ENCODE data around the gene PIK3R1. TPM values are rescaled to one million over a fixed set of nuclear protein-coding genes. Genes with fewer than 3 reads are reported as not detected.

Gene PIK3R1
- total and polyA plus RNA-seq, 2 of the 4 experiments (the other 2 are of a cell fraction): 2.4 to 9.3 TPM

GRCh38 chr5:68258531-68258930 is 43.0 kb downstream of the PIK3R1 start:
- no peak for ATAC-seq (ENCODE audit: low read depth)
- H3K23ac ChIP-seq (ENCODE audit: low read depth, low read length): no peak overlapping the region
- no TSS peak for BruUV-seq (replicated peaks)

More at GRCh38 chr5:68258531-68258930, 43.0 kb downstream of the PIK3R1 start:
- Histone ChIP-seq H2AK5ac (ENCODE audit: low read depth, low read length) (no peak overlapping the region), H2AK9ac (replicated peaks; ENCODE audit: low read depth, low read length, poor library complexity) (no peak overlapping the region), H3K4me3 (ENCODE audit: insufficient read depth, low read depth, low read length) (no peak overlapping the region), H3K9ac (ENCODE audit: low read depth, low read length) (no peak overlapping the region), H4K91ac (ENCODE audit: insufficient read depth, low read depth, low read length) (no peak overlapping the region), H3K27ac (ENCODE audit: insufficient read depth, low read length) (no peak overlapping the region), H3K79me1 (ENCODE audit: low read depth in 1 of 2, low read length in 2 of 2) (peaks cover 8 to 12% of the 10 kb centered on the region in 2 experiments; a peak in 3 of 4 replicates), H3K4me2 (ENCODE audit: low read depth, low read length) (no peak overlapping the region), H3K4ac (ENCODE audit: low read depth, low read length) (no peak overlapping the region), H4K8ac (ENCODE audit: low read depth in 2 of 2, low read length in 2 of 2) (no peak overlapping the region), H2BK120ac (ENCODE audit: low read depth, low read length) (no peak overlapping the region), H2BK20ac (ENCODE audit: low read depth, low read length) (no peak overlapping the region), H3K14ac (replicated peaks; ENCODE audit: low read depth, low read length) (no peak overlapping the region), H3K18ac (ENCODE audit: low read depth, low read length) (no peak overlapping the region), H3K4me1 (ENCODE audit: control insufficient read depth, insufficient read depth, low read length) (peaks cover 3% of the 10 kb centered on the region), H2BK15ac (ENCODE audit: low read depth, low read length) (no peak overlapping the region), H2BK5ac (ENCODE audit: low read depth, low read length, poor library complexity, severe bottlenecking) (no peak overlapping the region), H3K27me3 (ENCODE audit: control insufficient read depth, insufficient read depth, low read length) (no peaks in the 10 kb centered on the region), H3K9me3 (ENCODE audit: control insufficient read depth, insufficient read depth, low read length) (no peaks in the 10 kb centered on the region), H3K9me1 (ENCODE audit: insufficient read depth, low read length) (0 out of 2 replicates have a peak, but pooled peaks cover 3% of the 10 kb centered on the region), H3K56ac (ENCODE audit: extremely low read depth, insufficient read depth, low read length) (no peak overlapping the region), H2AFZ (replicated peaks; ENCODE audit: low read length, poor library complexity) (no peak overlapping the region), H4K20me1 (ENCODE audit: insufficient read depth, low read length) (no peaks in the 10 kb centered on the region), H4K5ac (ENCODE audit: low read depth, low read length) (no peak overlapping the region), H3K36me3 (ENCODE audit: control insufficient read depth, insufficient read depth, low read length) (no peaks in the 10 kb centered on the region)
- dilution Hi-C loops (cut with HindIII; ENCODE audit: low sequenced_read_pairs, unreplicated experiment) (no loop called here), in situ Hi-C loops (cut with MboI; ENCODE audit: low sequenced_read_pairs) (loop anchor here (25.0 kb wide), 1 partner anchor 1446 kb away; no protein-coding TSS in a partner anchor), intact Hi-C loops (cut with micrococcal nuclease) (loop anchor here (10.0 kb wide), 2 partner anchors 724 to 1454 kb away; no protein-coding TSS in a partner anchor)
- TF ChIP-seq CEBPB (IDR thresholded peaks at IDR 0.05; ENCODE audit: low read depth, low read length) (no peak), RAD21 (IDR thresholded peaks at IDR 0.05; ENCODE audit: low read length) (no peak), MAZ (IDR thresholded peaks at IDR 0.05; ENCODE audit: borderline replicate concordance, low read depth, low read length) (no peak), NFE2L2 (IDR thresholded peaks at IDR 0.05; ENCODE audit: low read depth, low read length) (no peak), MAFK (IDR thresholded peaks at IDR 0.05; ENCODE audit: low read depth, low read length) (no peak), MXI1 (IDR thresholded peaks at IDR 0.05; ENCODE audit: borderline replicate concordance, low read depth, low read length) (no peak)
- no peak for DNase-seq
- ChIA-PET POLR2A (ENCODE audit: unreplicated experiment) (no interaction called here), CTCF (no interaction called here)
- WGBS, 2 experiments (ENCODE audit: extremely low coverage in 2 of 2, insufficient read length in 1 of 2): 100% methylated on average over 1 of the region's 4 CpGs; no CpG with 5 or more reads in 1 of the 2 experiments
